NCI-H446 (cell line): ENCODE measurements around the gene PRPH2.
"Not testable (repeated sequence)": the region's sequence is repeated elsewhere in the genome, so short reads cannot be mapped to it uniquely, and the experiment has no call there.

Source experiments
- DNase-seq, 2 experiments: peaks; one replicate each; lab custom pipeline; 2025; lab: John Stamatoyannopoulos, UW

PRPH2 gene

DNA sequence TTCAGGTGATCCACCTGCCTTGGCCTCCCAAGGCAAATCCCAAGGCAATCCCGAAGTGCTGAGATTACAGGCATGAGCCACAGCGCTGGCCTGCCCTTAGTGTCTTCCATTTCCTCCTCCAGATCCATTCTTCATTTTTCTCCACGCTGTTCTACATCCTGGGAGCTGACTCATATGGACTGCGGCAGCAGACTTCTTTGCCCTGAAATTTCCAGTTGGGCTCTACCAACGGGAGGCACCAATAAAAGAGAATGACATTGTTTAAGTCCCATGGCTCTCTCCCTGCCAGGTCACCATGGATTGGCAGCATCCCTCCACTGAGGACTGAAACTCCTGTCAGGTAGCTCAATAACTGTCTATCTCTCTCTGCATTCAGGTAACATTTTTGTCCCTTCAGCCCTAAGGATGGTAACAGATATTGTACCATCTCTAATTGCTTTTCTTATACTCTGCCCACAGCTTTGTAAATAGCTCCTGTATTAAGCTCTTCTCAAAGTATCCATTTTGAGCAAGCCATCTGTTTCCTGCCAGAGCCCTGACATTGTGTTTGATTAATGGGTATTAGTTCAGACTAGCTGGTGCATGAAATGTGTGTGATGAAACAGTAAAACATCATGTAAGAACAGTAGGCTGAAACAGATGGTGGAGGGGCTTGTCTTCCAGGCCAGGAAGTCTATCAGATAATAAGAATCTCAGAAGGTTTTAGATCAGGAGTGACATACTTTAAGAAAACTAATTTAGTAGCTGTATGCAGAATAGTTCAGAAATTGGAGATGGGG is 19.9 kb upstream of the PRPH2 start:
- peak; percentile 89 to 90 for DNase-seq

DNA sequence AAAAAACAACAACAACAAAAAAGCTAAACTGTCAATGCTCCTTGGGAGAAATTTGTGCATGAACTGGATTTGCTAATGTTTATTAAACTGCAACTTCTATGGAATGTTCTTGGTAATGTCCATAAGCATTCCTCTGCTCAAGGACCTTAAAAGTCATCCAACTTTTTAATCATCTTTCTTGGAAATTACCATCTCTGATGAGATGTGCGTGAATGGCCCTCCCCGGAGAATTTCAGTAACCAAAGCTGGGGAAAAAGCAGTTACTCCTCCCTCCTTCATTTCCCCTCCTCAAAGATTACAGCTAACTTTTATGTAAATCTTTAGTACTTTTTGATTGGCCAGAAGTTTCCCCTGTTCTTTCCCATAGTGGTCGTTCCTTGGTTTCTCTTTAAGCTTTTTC is 18.3 kb upstream of the PRPH2 start:
- no peak for DNase-seq

DNA sequence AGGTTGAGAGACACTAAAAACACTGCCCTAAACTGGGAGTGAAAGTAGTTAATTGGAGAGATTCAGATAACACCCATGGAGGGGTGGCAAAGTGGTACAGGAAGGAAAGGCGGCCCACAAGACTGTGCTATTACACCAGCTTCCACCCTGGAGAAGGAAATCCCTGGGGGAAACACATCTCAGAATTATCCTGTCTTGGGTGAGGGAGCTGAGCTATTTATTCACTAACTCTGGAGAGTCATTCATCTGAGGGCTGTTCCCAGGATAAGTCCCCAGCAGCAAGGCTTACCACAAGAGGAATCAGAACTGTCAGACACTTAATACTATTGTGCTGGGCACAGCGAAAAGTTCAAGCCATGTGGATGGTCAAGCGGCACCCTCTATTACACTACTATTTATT is 13.6 kb upstream of the PRPH2 start:
- no peak for DNase-seq

DNA sequence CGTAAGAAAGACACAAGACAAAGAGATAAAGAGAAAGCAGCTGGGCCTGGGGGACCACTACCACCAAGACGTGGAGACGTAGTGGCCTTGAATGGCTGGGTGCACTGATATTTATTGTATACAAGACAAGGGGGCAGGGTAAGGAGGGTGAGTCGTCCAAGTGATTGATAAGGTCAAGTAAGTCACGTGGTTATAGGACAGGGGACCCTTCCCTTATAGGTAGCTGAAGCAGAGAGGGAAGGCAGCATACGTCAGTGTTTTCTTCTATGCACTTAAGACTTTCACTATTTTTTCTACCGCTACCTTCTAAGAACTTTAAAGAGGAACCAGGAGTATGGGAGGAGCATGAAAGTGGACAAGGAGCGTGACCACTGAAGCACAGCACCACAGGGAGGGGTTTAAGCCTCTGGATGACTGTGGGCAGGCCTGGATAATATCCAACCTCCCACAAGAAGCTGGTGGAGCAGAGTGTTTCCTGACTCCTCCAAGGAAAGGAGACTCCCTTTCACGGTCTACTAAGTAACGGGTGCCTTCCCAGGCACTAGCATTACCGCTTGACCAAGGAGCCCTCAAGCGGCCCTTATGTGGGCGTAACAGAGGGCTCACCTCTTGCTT is 11.6 kb upstream of the PRPH2 start:
- not testable (repeated sequence) for DNase-seq

DNA sequence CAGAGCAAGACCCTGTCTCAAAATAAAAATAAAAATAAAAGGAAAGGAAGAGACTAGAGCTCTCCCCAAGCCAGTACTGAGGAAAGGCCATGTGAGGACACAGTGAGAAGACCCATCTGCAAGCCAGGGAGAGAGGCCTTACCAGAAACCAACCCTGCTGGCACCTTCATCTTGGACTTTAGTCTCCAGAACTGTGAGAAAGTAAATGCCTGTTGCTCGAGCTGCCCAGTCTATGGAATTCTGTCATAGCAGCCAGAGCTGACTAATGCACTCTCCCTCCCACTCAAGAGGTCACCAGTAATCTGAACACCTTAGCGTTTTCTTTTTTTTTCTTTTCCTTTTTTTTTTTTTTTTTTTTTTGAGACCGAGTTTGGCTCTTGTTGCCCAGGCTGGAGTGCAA is 7.3 kb upstream of the PRPH2 start:
- DNase-seq, result no peak

DNA sequence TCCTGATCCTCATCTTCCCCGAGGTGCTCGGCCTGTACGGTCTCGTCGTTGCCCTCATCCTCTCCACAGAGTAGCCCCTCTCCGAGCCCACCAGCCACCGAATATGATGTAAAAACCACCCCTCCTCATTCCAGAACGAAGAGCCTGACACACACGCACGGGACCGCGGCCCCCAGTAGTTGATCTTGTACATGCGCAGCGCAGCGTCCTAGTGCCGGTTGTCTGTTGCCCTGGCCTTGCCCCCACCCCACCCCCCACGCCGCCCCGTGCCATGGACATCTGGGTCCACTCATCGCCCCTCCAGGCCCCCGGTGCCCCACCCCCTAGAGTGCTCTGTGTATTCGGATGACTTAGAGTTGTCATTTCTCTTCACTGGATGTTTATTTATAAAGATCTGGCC is 5.2 kb upstream of the PRPH2 start:
- no peak for DNase-seq

DNA sequence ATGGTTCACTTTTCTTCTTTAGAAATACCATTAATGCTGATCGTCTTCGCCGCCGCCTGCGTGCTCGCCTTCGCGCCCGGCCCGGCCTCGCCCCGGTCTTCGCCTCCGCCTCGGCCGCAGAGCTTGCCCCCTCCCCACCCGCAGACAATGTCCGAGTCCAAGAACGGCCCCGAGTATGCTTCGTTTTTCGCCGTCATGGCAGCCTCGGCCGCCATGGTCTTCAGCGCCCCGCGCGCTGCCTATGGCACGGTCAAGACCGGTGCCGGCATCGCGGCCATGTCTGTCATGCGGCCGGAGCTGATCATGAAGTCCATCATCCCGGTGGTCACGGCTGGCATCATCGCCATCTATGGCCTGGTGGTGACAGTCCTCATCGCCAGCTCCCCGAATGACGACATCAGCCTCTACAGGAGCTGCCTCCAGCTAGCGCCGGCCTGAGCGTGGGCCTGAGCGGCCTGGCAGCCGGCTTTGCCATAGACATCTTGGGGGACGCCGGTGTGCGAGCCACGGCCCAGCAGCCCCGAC is 4.8 kb upstream of the PRPH2 start:
- no peak for DNase-seq

DNA sequence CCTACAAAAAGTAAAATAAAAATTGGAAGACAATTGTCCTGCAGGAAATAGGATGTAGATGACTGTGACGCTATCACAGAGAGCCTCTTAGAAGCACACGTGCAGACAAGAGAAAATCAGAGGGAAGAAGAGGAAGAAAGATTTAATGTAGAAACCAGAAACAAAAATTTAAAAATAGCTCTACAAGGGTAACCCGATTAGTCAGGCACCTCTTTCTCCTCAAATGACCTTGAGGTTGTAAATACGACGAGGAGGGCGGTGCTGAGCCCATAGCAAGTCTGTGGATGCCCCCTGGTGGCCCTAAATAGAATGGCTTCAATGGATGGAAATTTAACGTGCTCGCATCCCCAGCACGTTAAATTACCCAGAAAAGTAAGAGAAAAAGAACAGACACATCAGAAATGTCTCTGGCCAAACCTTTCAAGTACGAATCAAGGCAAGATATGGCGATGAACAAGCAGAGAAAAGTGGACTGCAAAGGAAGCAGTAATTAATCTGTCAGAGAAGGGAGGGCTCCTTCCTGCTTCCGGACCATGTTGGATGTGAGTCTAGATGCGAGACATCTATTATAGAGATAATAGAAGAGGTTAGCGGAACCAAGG is 4.2 kb upstream of the PRPH2 start:
- DNase-seq, result peak; percentile 72 to 84

DNA sequence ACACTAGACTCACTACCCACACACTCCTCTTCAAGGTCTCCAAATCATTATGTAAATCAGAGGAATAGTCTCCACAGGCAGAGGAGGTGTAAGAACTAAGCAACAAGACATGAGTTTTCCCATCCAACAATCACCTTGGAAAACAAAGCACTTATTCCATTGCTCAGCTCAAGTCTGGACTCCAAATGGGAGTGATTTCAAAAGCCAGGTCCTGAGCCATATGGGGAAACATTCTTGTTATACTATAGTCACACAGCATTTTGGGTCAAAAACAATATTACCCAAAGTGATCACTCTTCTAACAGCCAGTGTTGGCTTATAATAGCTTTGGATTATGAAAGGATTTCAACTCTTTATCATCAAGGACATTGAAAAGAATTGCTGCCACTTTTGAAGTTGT is 3.6 kb upstream of the PRPH2 start:
- no peak for DNase-seq

DNA sequence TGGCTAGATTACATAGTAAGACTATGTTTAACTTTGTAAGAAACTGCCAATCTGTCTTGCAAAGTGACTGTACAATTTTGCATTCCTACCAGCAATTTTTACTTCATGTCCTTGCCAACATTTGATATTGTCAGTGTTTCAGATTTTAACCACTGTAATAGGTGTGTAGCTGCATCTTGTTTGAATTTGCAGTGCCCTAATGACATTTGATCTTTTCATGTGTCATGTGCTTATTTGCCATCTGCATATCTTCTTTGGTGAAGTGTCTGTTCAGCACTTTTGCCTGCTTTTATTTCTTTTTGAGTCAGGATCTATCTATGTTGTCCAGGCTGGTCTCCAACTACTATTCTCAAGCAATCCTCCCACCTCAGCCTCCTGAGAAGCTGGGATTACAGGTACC is 2.4 kb upstream of the PRPH2 start:
- no peak for DNase-seq

DNA sequence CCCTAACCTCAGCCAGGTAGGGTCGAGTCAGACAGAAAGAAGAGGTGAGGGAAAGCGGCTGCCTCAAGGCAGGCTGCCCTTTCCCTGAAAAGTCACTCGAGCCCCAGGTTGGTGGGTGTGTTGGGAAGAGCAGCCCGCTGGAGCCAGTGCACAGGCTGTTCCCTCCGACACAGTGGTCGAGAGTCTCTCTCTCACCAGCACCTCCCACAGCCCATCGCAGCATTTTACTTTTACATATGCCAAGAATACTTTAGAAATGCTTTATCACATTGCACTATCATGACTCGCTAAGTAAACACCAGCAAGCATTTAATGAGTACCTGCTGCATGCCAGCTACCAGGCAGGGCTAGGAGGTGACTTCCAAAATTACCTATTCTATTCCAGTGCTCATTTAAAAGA is 1.7 kb downstream of the PRPH2 start:
- no peak for DNase-seq

DNA sequence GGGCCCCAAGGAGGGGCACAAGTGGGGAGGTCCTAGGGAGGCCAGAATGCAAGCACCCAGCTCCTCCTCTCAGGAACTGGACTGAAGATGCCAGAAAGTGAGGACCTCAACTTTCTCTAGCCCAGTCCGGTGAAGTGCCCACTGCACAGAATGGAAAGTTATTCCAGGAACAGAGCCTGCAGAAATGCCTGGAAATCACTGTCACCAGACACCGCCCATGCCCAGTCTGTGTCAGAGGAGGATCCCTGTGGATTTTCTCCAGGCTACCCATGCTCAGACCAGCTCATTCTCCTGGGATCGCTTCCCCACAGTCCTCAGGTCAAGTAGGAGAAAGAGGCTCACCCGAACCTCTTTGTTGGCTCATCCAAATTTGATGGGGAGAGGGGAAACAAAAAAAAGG is 6.5 kb downstream of the PRPH2 start:
- DNase-seq, result no peak

DNA sequence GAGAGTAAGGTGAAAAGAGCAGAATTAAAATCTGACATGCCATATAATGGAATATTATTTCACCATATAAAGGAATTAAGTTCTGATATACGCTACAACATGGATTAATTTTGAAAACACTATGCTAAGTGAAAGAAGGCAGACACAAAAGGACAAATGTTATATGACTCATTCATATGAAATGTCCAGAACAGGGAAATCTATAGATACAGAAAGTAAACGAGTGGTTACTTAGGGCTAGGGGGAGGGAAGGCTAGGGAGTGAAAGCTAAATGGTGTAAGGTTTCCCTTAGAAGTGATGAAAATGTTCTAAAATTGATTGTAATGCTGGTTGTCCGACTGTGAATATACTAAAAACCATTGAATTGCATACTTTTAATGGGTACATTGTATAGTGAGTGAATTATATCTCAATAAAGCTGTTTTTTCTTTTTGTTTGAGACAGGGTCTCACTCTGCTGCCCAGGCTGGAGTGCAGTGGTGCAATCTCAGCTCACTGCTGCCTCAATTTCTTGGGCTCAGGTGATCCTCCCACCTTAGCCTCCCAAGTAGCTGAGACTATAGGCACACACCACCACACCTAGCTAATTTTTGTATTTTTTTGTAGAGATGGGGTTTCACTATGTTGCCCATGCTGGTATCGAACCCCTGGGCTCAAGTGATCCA is 8.2 kb downstream of the PRPH2 start:
- no peak for DNase-seq

DNA sequence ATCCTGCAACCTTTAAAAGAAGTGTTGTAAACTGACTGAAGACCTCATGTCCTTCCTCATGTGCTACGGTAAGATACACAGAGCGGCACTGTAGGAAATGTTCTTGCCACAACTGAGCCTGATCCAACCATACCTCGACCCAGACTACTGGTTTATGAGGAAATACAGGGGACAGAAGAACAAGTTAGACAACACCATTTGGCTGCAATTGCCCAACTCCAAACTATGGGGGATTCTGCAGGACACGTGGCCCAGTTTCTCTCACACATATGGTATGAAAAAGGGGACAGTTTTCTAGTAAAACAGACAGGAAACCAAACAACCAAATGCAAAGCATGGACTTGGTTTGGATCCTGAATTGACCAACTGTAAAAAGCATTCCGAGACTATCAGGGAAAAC is 10.5 kb downstream of the PRPH2 start:
- no peak for DNase-seq

DNA sequence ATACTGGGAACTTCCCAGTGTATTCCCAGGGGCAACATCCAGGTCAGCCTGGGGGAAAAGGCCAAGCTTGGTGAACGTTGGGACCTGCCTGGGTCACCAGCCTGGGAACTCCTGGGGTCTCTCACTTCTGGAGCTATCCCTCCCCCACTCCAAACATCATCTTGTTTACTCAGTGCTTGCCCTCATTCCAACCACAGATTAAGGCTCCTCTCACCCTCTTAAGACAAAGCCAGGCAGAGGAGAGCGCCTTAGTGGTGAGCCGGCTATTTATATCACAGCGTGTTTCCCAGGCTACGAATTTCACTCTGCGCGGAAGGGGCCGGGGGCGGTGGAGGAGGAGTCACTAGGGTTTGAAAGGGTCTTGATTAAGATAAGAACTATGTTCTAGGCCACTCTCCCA is 12.1 kb downstream of the PRPH2 start:
- DNase-seq, result no peak

DNA sequence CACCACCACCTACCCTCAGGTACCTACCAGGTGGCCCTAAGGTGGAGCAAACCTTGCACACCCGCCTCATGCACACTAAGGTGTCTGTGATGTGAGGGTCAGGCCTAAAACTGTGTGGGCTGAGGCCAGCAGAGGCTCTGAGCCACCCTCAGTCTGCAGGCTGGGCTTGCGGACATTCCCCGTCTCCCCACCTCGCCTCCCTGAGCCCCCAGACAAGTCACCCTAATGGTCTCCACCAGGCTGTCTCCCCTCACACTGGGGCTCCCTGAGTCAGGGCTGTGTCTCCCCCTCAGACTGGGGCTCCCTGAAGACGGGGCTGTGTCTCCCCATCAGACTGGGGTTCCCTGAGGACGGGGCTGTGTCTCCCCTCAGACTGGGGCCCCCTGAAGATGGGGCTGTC is 12.5 kb downstream of the PRPH2 start:
- no peak for DNase-seq

DNA sequence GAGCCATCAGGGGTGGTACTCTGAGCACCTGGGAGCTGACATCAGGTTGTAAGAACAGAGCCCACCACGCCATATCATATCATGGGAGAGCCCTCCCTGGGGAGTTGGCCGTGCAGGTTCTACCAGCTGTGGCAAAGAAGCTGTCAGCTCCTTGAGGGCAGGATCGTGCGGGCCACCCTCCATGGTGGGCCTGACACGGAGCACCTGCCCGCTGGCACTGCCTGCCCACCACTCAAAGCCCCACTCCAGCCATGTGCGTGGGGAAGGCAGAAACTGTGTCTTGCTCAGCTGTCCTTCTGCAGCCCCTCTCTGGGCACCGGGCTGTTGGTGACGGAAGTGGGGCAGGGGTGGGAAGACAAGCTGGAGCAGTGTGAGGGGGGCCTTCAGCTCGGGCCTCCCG is 14.3 kb downstream of the PRPH2 start:
- no peak for DNase-seq

DNA sequence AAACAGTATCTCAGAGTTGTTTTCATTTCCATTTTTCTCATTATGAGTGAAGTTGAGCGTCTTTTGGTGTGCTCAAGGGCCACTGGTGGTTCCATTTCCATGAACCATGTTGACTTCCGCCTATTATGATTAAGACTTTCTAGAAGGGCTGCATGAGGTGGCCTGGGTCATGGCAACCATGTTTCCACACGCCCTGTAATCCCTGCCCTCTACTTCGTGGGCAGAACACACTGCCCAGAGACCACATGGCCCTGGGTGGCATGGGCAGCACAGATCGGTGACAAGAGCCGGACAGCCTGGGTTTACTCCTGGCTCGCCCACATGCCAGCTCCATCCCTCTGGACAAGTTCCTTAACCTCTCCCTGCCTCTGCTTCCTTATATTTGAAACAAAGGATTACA is 14.8 kb downstream of the PRPH2 start:
- DNase-seq, result no peak

DNA sequence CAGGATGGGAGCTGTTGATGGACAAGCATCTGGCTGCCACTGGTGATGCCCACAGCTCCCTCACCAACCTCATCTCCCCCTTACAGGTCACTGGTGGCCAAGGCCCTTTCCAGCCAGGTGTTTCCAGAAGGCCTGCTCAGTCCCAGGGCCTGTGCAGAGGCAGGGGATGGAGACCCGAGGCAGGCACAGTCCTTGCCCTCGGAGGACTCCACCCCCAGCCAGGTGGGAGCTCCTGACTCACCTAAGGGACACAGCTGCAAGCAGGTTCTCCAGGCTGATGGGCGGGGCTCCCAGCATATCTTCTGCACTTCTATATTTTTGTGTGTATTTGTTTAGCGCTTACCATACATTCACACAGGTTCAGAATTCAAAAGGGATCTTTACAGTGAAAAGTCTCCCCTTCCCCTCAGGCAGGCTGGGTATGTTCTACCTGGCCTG is 17.4 kb downstream of the PRPH2 start:
- no peak for DNase-seq

DNA sequence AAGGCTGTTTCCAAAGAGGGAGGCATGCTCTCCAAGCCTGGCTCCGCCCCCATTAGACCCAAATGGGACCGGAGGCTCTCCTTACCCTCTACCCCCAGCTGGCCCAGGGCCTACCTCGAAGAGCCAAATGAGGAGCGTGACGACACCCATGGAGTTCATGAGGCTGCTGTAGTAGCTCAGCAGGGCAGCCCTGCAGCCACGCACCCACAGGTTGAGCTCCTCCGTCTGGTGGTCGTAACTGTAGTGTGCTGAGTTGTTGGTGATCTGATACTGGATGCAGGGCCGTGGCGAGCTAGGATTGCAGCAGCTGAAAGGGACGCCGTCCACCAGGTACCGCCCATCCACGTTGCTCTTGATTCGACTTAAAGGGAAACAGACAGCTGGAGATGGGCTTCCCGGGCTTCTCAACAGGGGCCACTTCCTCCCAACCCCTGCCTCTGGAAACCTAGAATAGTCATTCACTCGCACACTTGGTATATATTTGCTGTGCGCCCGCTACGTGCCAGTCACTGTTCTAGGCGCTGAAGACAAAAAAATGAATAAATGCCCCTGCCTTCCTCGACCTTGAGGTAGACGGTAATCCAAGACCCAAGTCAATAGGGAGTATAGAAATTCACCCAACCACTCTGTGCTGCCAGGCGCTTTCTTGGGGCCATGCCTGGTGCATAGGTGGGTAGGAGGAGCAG is 18.0 kb downstream of the PRPH2 start:
- DNase-seq, result no peak

DNA sequence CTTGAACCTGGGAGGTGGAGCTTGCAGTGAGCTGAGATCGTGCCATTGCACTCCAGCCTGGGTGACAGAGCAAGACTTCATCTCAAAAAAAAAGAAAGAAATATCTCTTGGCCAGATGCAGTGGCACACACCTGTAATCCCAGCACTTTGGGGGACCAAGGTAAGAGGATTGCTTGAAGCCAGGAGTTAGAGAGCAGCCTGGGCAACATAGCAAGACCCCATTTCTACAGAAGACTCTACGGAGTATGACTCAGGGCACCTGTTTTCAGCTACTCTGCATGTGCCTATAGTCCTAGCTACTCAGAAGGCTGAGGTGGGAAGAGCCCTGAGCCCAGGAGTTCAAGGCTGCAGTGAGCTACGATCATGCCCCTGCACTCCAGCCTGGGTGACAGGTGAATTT is 19.6 kb downstream of the PRPH2 start:
- not testable (repeated sequence) for DNase-seq

DNA sequence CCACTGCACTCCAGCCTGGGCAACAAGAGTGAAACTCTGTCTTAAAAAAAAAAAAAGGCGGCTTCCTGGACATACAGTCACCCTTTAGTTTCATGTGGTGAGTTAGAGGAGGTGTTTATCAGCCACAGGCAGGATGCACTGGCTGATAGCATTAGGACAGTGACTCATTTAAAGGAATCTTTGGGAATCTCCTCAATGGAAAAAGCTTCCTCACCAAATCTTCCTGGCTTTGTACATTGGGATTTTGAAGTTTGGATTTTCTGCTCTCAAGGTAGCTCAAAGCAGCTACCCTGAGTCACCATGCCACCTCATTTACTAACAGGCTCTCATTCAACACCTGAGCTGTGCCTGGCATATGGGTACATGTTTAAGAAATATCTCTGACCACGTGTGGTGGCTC is 20.2 kb downstream of the PRPH2 start:
- no peak for DNase-seq
